ENCODE measurements around the gene MPG. TPM values are rescaled to one million over a fixed set of nuclear protein-coding genes. Genes with fewer than 3 reads are reported as not detected.

The MPG gene
- total and polyA plus RNA-seq, 2 experiments from 2014 or later: 38.0 to 91.1 TPM

DNA sequence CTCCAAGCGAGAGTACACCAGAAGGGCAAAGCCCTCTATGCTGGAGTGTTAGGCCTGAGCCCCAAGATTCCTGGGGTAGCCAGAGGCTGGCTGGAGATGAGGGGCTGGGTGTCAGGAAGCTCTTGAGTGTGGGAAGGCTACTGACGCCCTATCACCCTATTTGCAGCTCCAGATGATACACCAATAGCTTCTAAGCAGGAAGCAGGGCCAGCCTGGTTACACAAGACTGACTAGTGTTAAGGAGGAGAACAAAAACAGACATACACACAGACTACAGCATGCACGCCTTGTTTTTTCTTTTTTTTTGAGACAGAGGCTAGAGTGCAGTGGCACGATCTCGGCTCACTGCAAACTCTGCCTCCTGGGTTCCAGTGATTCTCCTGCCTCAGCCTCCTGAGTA is 40.5 kb upstream of the MPG start:
- peaks cover 1% of the 10 kb centered on the region; the same call in 1 of the 2 replicates for H3K36me3 ChIP-seq (ENCODE audit: insufficient read depth)
- H3K27ac Mint-ChIP-seq: no peak overlapping the region
- H3F3A ChIP-seq (replicated peaks; ENCODE audit: low read depth): no peaks in the 10 kb centered on the region
- H3K9me3 Mint-ChIP-seq: no peaks in the 10 kb centered on the region
- TF ChIP-seq, protein P1, sequence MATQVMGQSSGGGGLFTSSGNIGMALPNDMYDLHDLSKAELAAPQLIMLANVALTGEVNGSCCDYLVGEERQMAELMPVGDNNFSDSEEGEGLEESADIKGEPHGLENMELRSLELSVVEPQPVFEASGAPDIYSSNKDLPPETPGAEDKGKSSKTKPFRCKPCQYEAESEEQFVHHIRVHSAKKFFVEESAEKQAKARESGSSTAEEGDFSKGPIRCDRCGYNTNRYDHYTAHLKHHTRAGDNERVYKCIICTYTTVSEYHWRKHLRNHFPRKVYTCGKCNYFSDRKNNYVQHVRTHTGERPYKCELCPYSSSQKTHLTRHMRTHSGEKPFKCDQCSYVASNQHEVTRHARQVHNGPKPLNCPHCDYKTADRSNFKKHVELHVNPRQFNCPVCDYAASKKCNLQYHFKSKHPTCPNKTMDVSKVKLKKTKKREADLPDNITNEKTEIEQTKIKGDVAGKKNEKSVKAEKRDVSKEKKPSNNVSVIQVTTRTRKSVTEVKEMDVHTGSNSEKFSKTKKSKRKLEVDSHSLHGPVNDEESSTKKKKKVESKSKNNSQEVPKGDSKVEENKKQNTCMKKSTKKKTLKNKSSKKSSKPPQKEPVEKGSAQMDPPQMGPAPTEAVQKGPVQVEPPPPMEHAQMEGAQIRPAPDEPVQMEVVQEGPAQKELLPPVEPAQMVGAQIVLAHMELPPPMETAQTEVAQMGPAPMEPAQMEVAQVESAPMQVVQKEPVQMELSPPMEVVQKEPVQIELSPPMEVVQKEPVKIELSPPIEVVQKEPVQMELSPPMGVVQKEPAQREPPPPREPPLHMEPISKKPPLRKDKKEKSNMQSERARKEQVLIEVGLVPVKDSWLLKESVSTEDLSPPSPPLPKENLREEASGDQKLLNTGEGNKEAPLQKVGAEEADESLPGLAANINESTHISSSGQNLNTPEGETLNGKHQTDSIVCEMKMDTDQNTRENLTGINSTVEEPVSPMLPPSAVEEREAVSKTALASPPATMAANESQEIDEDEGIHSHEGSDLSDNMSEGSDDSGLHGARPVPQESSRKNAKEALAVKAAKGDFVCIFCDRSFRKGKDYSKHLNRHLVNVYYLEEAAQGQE (IDR thresholded peaks at IDR 0.05; ENCODE audit: unreplicated experiment): no peak
- TF ChIP-seq EZH2 (IDR thresholded peaks at IDR 0.05; ENCODE audit: low read depth, unreplicated experiment) (no peak), CREB1 (CRISPR knock-in tag; IDR thresholded peaks at IDR 0.05; ENCODE audit: low read depth) (no peak), JUNB (IDR thresholded peaks at IDR 0.05; ENCODE audit: unreplicated experiment) (no peak), STAT1 (IDR thresholded peaks at IDR 0.05; ENCODE audit: unreplicated experiment) (no peak), NANOG (IDR thresholded peaks at IDR 0.05; ENCODE audit: borderline replicate concordance) (no peak), POLR2AphosphoS5 (IDR thresholded peaks at IDR 0.05; ENCODE audit: low read depth) (no peak), ZNF114 (CRISPR knock-in tag; IDR thresholded peaks at IDR 0.05) (no peak), EZH2phosphoT487 (IDR thresholded peaks at IDR 0.05; ENCODE audit: unreplicated experiment) (no peak), ZNF331 (CRISPR knock-in tag; IDR thresholded peaks at IDR 0.05; ENCODE audit: low read depth) (no peak)
- TF ChIP-seq, protein P2, sequence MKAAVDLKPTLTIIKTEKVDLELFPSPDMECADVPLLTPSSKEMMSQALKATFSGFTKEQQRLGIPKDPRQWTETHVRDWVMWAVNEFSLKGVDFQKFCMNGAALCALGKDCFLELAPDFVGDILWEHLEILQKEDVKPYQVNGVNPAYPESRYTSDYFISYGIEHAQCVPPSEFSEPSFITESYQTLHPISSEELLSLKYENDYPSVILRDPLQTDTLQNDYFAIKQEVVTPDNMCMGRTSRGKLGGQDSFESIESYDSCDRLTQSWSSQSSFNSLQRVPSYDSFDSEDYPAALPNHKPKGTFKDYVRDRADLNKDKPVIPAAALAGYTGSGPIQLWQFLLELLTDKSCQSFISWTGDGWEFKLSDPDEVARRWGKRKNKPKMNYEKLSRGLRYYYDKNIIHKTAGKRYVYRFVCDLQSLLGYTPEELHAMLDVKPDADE (IDR thresholded peaks at IDR 0.05): no peak
- TF ChIP-seq, protein P3, sequence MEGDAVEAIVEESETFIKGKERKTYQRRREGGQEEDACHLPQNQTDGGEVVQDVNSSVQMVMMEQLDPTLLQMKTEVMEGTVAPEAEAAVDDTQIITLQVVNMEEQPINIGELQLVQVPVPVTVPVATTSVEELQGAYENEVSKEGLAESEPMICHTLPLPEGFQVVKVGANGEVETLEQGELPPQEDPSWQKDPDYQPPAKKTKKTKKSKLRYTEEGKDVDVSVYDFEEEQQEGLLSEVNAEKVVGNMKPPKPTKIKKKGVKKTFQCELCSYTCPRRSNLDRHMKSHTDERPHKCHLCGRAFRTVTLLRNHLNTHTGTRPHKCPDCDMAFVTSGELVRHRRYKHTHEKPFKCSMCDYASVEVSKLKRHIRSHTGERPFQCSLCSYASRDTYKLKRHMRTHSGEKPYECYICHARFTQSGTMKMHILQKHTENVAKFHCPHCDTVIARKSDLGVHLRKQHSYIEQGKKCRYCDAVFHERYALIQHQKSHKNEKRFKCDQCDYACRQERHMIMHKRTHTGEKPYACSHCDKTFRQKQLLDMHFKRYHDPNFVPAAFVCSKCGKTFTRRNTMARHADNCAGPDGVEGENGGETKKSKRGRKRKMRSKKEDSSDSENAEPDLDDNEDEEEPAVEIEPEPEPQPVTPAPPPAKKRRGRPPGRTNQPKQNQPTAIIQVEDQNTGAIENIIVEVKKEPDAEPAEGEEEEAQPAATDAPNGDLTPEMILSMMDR (conservative IDR thresholded peaks at IDR 0.05; ENCODE audit: low read depth in 2 of 2): no peak
- TF ChIP-seq, protein P4, sequence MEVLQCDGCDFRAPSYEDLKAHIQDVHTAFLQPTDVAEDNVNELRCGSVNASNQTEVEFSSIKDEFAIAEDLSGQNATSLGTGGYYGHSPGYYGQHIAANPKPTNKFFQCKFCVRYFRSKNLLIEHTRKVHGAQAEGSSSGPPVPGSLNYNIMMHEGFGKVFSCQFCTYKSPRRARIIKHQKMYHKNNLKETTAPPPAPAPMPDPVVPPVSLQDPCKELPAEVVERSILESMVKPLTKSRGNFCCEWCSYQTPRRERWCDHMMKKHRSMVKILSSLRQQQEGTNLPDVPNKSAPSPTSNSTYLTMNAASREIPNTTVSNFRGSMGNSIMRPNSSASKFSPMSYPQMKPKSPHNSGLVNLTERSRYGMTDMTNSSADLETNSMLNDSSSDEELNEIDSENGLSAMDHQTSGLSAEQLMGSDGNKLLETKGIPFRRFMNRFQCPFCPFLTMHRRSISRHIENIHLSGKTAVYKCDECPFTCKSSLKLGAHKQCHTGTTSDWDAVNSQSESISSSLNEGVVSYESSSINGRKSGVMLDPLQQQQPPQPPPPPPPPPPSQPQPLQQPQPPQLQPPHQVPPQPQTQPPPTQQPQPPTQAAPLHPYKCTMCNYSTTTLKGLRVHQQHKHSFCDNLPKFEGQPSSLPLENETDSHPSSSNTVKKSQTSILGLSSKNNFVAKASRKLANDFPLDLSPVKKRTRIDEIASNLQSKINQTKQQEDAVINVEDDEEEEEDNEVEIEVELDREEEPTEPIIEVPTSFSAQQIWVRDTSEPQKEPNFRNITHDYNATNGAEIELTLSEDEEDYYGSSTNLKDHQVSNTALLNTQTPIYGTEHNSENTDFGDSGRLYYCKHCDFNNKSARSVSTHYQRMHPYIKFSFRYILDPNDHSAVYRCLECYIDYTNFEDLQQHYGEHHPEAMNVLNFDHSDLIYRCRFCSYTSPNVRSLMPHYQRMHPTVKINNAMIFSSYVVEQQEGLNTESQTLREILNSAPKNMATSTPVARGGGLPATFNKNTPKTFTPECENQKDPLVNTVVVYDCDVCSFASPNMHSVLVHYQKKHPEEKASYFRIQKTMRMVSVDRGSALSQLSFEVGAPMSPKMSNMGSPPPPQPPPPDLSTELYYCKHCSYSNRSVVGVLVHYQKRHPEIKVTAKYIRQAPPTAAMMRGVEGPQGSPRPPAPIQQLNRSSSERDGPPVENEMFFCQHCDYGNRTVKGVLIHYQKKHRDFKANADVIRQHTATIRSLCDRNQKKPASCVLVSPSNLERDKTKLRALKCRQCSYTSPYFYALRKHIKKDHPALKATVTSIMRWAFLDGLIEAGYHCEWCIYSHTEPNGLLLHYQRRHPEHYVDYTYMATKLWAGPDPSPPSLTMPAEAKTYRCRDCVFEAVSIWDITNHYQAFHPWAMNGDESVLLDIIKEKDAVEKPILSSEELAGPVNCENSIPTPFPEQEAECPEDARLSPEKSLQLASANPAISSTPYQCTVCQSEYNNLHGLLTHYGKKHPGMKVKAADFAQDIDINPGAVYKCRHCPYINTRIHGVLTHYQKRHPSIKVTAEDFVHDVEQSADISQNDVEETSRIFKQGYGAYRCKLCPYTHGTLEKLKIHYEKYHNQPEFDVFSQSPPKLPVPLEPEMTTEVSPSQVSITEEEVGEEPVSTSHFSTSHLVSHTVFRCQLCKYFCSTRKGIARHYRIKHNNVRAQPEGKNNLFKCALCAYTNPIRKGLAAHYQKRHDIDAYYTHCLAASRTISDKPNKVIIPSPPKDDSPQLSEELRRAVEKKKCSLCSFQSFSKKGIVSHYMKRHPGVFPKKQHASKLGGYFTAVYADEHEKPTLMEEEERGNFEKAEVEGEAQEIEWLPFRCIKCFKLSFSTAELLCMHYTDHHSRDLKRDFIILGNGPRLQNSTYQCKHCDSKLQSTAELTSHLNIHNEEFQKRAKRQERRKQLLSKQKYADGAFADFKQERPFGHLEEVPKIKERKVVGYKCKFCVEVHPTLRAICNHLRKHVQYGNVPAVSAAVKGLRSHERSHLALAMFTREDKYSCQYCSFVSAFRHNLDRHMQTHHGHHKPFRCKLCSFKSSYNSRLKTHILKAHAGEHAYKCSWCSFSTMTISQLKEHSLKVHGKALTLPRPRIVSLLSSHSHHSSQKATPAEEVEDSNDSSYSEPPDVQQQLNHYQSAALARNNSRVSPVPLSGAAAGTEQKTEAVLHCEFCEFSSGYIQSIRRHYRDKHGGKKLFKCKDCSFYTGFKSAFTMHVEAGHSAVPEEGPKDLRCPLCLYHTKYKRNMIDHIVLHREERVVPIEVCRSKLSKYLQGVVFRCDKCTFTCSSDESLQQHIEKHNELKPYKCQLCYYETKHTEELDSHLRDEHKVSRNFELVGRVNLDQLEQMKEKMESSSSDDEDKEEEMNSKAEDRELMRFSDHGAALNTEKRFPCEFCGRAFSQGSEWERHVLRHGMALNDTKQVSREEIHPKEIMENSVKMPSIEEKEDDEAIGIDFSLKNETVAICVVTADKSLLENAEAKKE (CRISPR knock-in tag; IDR thresholded peaks at IDR 0.05): no peak
- no peaks in the 10 kb centered on the region for H3K27me3 ChIP-seq (ENCODE audit: insufficient read depth)
- H3K4me1 Mint-ChIP-seq: 0 out of 3 replicates have a peak, but pooled peaks cover 2% of the 10 kb centered on the region
- no peak overlapping the region for H3K4me2 ChIP-seq
- no peak overlapping the region for H3K4me3 Mint-ChIP-seq
- H3K27me3 Mint-ChIP-seq (ENCODE audit: insufficient read depth, low read depth, poor library complexity): peaks cover 3% of the 10 kb centered on the region
- H4K20me1 ChIP-seq (replicated peaks; ENCODE audit: insufficient read depth): 0 out of 2 replicates have a peak, but pooled peaks cover 5% of the 10 kb centered on the region
- no peak overlapping the region for H3K27ac ChIP-seq (ENCODE audit: low read depth)
- H2AFZ ChIP-seq: no peak overlapping the region
- ATAC-seq: no peak
- no peak overlapping the region for H3K4me3 ChIP-seq
- H3K4me1 ChIP-seq (ENCODE audit: insufficient read depth): no peaks in the 10 kb centered on the region
- H3K9me2 ChIP-seq (ENCODE audit: insufficient read depth): no peaks in the 10 kb centered on the region
- peak; percentile 0 for DNase-seq (ENCODE audit: low spot score)
- H3K79me2 ChIP-seq (replicated peaks; ENCODE audit: insufficient read depth): no peaks in the 10 kb centered on the region
- peaks cover 26% of the 10 kb centered on the region for H3K36me3 Mint-ChIP-seq (ENCODE audit: low read depth)

Data from GM23338 (cell line).